ENCODE data around the gene LPIN1. TPM values are rescaled to one million over a fixed set of nuclear protein-coding genes. Genes with fewer than 3 reads are reported as not detected.

LPIN1 gene
- total RNA-seq, 1 experiment from 2014 or later: 43.1 TPM

DNA sequence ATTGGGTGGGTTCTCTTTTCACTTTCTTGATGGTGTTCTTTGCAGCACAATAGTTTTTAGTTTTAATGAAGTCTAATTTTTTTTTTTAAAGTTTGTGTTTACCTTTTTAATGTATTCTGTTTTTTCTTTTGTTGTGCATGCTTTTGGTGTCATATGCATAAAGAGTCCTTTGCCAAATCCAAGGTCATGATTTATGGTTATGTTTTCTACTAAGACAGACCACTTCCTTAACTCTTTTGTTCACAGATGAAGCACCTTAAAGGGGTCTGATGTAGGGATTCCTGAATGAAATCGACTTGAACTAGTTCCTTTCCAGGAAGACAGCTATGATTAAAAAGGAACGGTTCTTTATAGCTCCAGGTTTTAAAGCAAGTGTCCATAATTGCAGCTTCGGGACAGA lies 23.1 kb downstream of the LPIN1 start:
- no TSS peak for BruUV-seq (replicated peaks)
- H3K9me2 ChIP-seq (ENCODE audit: insufficient read depth): no peaks in the 10 kb centered on the region
- peaks cover 3% of the 10 kb centered on the region; the same call in 1 of the 2 replicates for H4K20me1 ChIP-seq (ENCODE audit: insufficient read depth)
- intact Hi-C loops (cut with micrococcal nuclease; ENCODE audit: unreplicated experiment): no loop called here
- POLR2A ChIA-PET (ENCODE audit: unreplicated experiment): no interaction called here
- peaks cover 19% of the 10 kb centered on the region; the same call in 1 of the 2 replicates for H3F3A ChIP-seq (ENCODE audit: insufficient read depth, low read depth)
- H3K27ac ChIP-seq: no peak overlapping the region
- no peaks in the 10 kb centered on the region for H3K27me3 ChIP-seq (ENCODE audit: insufficient read depth, low read depth)
- 0 out of 2 replicates have a peak, but pooled peaks cover 9% of the 10 kb centered on the region for H3K79me2 ChIP-seq (ENCODE audit: low read depth)
- TF ChIP-seq EZH2 (IDR thresholded peaks at IDR 0.05; ENCODE audit: low read depth) (no peak), CTCF (conservative IDR thresholded peaks at IDR 0.05) (no peak)
- H3K9me3 ChIP-seq (ENCODE audit: insufficient read depth, low read depth): no peaks in the 10 kb centered on the region
- H3K4me3 ChIP-seq: no peak overlapping the region
- no peak overlapping the region for H2AFZ ChIP-seq
- CTCF ChIA-PET: no interaction called here
- no peak overlapping the region for H3K4me2 ChIP-seq
- DNase-seq: no peak
- no peaks in the 10 kb centered on the region for H3K4me1 ChIP-seq (replicated peaks; ENCODE audit: insufficient read depth)
- H3K36me3 ChIP-seq (ENCODE audit: low read depth): peaks cover 33% of the 10 kb centered on the region

DNA sequence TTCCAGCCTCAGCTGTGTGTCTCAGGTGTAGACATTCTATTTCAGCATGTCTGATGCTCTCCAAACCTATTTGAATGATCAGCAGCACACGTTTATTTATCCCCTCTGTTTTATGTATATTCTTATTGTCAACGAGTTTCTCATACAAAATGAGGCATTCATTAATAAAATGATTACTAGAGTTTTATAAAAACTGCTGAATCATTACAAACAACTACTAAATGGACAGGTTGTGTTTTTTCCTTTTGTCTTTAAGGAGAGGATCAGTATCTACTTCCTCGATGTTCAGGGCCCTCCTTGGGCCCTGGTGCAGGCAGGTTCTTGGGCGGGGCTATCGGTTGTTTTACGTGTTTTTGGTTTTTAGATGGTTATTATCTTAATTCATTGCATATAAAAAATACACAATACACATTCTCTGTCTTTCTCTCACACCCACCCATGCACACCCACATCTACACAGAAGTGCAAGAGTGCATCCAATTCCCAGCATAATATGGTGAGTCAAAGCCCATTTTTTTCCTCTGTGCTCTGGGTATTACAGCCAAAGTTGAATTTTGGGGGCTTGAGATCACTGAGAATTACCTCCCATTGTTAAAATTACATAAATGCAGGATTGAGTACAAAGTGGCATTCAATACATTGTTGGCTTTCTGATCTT lies 24.2 kb downstream of the LPIN1 start:
- ChIA-PET CTCF (no interaction called here), POLR2A (ENCODE audit: unreplicated experiment) (no interaction called here)
- DNase-seq: no peak
- H3K4me1 ChIP-seq (replicated peaks; ENCODE audit: insufficient read depth): no peaks in the 10 kb centered on the region
- H3K79me2 ChIP-seq (ENCODE audit: low read depth): no peaks in the 10 kb centered on the region
- peaks cover 25% of the 10 kb centered on the region; the same call in 1 of the 2 replicates for H3F3A ChIP-seq (ENCODE audit: insufficient read depth, low read depth)
- H3K27ac ChIP-seq: no peak overlapping the region
- H3K9me3 ChIP-seq (ENCODE audit: insufficient read depth, low read depth): no peaks in the 10 kb centered on the region
- H2AFZ ChIP-seq: no peak overlapping the region
- intact Hi-C loops (cut with micrococcal nuclease; ENCODE audit: unreplicated experiment): no loop called here
- no peak for TF ChIP-seq CTCF (conservative IDR thresholded peaks at IDR 0.05)
- TF ChIP-seq EZH2 (IDR thresholded peaks at IDR 0.05; ENCODE audit: low read depth): no peak
- no peaks in the 10 kb centered on the region for H3K9me2 ChIP-seq (ENCODE audit: insufficient read depth)
- H3K27me3 ChIP-seq (ENCODE audit: insufficient read depth, low read depth): no peaks in the 10 kb centered on the region
- no peak overlapping the region for H3K4me2 ChIP-seq
- BruUV-seq (replicated peaks): no TSS peak
- H3K36me3 ChIP-seq (ENCODE audit: low read depth): peaks cover 40% of the 10 kb centered on the region
- H4K20me1 ChIP-seq (ENCODE audit: insufficient read depth): no peaks in the 10 kb centered on the region; the same call in 1 of the 2 replicates
- H3K4me3 ChIP-seq: no peak overlapping the region

DNA sequence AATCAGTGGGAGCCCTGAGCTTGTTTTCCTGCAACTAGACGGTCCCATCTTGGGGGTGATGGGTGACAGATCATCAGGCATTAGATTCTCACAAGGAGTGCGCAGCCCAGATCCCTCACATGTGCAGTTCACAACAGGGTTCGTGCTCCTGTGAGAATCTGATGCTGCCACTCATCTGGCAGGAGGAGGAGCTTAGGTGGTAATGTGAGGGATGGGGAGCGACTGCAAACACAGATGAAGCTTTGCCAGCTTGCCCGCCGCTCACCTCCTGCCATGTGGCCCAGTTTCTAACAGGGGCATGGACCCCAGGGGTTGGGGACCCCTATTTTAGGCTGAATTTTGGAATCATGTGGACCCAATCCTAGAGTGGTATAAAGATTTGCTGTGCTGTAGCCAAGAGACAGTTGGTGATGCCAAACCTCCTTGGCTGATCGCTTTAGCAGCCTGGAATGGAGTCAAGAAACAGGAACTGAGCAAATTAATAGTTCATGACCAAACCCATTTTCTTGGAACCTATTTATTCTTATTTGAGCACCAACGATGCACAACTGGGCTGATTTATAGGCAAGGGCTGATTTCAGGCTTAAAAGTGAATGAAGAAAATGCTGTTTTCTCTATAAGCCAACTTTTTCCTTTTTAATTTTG lies 25.7 kb downstream of the LPIN1 start:
- no TSS peak for BruUV-seq (replicated peaks)
- Histone ChIP-seq H4K20me1 (ENCODE audit: insufficient read depth) (no peaks in the 10 kb centered on the region), H3K36me3 (ENCODE audit: low read depth) (peaks cover 37% of the 10 kb centered on the region), H3K4me3 (no peak overlapping the region), H3K9me2 (ENCODE audit: insufficient read depth) (no peaks in the 10 kb centered on the region), H3K27ac (no peak overlapping the region), H3K9me3 (ENCODE audit: insufficient read depth, low read depth) (no peaks in the 10 kb centered on the region), H3F3A (ENCODE audit: insufficient read depth, low read depth) (peaks cover 33% of the 10 kb centered on the region; the same call in 1 of the 2 replicates), H2AFZ (no peak overlapping the region), H3K79me2 (ENCODE audit: low read depth) (no peaks in the 10 kb centered on the region), H3K4me2 (no peak overlapping the region), H3K27me3 (ENCODE audit: insufficient read depth, low read depth) (no peaks in the 10 kb centered on the region), H3K4me1 (replicated peaks; ENCODE audit: insufficient read depth) (no peaks in the 10 kb centered on the region)
- CTCF ChIA-PET: no interaction called here
- no peak for DNase-seq
- intact Hi-C loops (cut with micrococcal nuclease; ENCODE audit: unreplicated experiment): no loop called here
- no peak for TF ChIP-seq EZH2 (IDR thresholded peaks at IDR 0.05; ENCODE audit: low read depth)
- no peak for TF ChIP-seq CTCF (conservative IDR thresholded peaks at IDR 0.05)
- POLR2A ChIA-PET (ENCODE audit: unreplicated experiment): no interaction called here

All from PC-9 (cell line).